Esophagus squamous epithelium (tissue), 5 donors: Measurements from ENCODE around the gene MNAT1. TPM values are rescaled to one million over a fixed set of nuclear protein-coding genes. Genes with fewer than 3 reads are reported as not detected.
"Not testable (repeated sequence)": the region's sequence is repeated elsewhere in the genome, so short reads cannot be mapped to it uniquely, and the experiment has no call there.

Experiments used
- DNase-seq: peaks from one replicate; lab custom pipeline; 2025; lab: John Stamatoyannopoulos, UW
- H3K27ac ChIP-seq, 4 donors: fragments of 200-600 bp; sonication (generic); one replicate each; pipeline ENCODE4 v1.5.1; 2016 to 2019; ENCODE audit warnings: mild to moderate bottlenecking in 1 of 4
- H3K27me3 ChIP-seq, 4 donors: fragments of 200-600 bp; sonication (generic); 1 replicate in 3 of 4; 2 replicates in 1 of 4; pipeline versions ENCODE4 v1.5.1 to v1.6.0; 2017 to 2021; ENCODE audit warnings: antibody characterized with exemption in 1 of 4
- H3K36me3 ChIP-seq, 3 donors: fragments of 200-600 bp; sonication (generic); one replicate each; pipeline ENCODE4 v1.5.1; 2016 to 2019
- H3K4me1 ChIP-seq, 3 donors: fragments of 200-600 bp; sonication (generic); one replicate each; pipeline ENCODE4 v1.5.1; 2017 to 2019
- H3K4me3 ChIP-seq, 4 donors: fragments of 200-600 bp; sonication (generic); 1 replicate in 3 of 4; 2 replicates in 1 of 4; pipeline ENCODE4 v1.5.1; 2016 to 2019; ENCODE audit warnings: mild to moderate bottlenecking in 2 of 4, moderate library complexity in 1 of 4
- H3K9me3 ChIP-seq, 3 donors: fragments of 200-600 bp; sonication (generic); one replicate each; pipeline ENCODE4 v1.5.1; 2016 to 2019
- CTCF ChIP-seq, 6 experiments: fragments of 450-650 bp in 4 of 6; fragments of 200-600 bp in 2 of 6; sonication (generic) in 2 of 6; IDR thresholded peaks; one replicate each; pipeline ENCODE4 v1.5.1; 2016 to 2019; ENCODE audit warnings: antibody characterized with exemption in 6 of 6, mild to moderate bottlenecking in 4 of 6, moderate library complexity in 4 of 6
- POLR2A ChIP-seq, 4 donors: fragments of 450-650 bp; IDR thresholded peaks; one replicate each; pipeline ENCODE4 v1.6.1; 2017; ENCODE audit warnings: antibody characterized with exemption in 4 of 4, mild to moderate bottlenecking in 4 of 4, moderate library complexity in 3 of 4
- WGBS, 2 donors: methylation state at CpG; one replicate each; pipeline ENCODE4 v1.1.5; 2018; 5-methylcytosine and 5-hydroxymethylcytosine counted together
- intact Hi-C: fragments of 100-400 bp; cut with DNase I; formaldehyde crosslinking; loops from one replicate; pipeline ENCODE4 v1.15.0; 2022
- total RNA-seq, 4 donors: library from RNA; depleted of rRNA; stranded (reverse); fragments of >200 nt; gene quantifications; one replicate each; pipeline ENCODE4 v1.1.0, GENCODE V29; 2016
- donor health status: DM: yes; HTN: yes; CAD: no.

MNAT1 gene
- total RNA-seq, 4 donors from 2014 or later = 16.7 to 39.1 (median 24.4) TPM

GRCh38 chr14:60878121-60878520, 143.6 kb downstream of the MNAT1 start:
- no peaks in the 10 kb centered on the region for H3K27me3 ChIP-seq
- intact Hi-C loops = no loop called here
- no peak overlapping the region for H3K27ac ChIP-seq
- TF ChIP-seq POLR2A (IDR thresholded peaks at IDR 0.05) = no peak
- no peak for TF ChIP-seq CTCF (IDR thresholded peaks at IDR 0.05)
- DNase-seq = no peak
- H3K4me3 ChIP-seq = no peak overlapping the region
- peaks cover 0 to under 1% (median 0%) of the 10 kb centered on the region in 3 donors for H3K9me3 ChIP-seq
- H3K36me3 ChIP-seq = peaks cover 0 to 12% (median 0%) of the 10 kb centered on the region in 3 donors
- H3K4me1 ChIP-seq = peaks cover 0 to 5% (median 0%) of the 10 kb centered on the region in 3 donors
- WGBS, 2 donors = 100% methylated on average over 1 of the region's 1 CpG

GRCh38 chr14:60878536-60878935, 144.0 kb downstream of the MNAT1 start:
- Histone ChIP-seq H3K27me3 (no peaks in the 10 kb centered on the region), H3K36me3 (peaks cover 0 to 12% (median 0%) of the 10 kb centered on the region in 3 donors), H3K4me1 (peaks cover 0 to 5% (median 0%) of the 10 kb centered on the region in 3 donors), H3K4me3 (no peak overlapping the region), H3K27ac (no peak overlapping the region), H3K9me3 (peaks cover 0 to 3% (median 0%) of the 10 kb centered on the region in 3 donors)
- no peak for TF ChIP-seq CTCF (IDR thresholded peaks at IDR 0.05)
- no peak for TF ChIP-seq POLR2A (IDR thresholded peaks at IDR 0.05)
- intact Hi-C loops = no loop called here
- DNase-seq = no peak

- peaks cover 0 to 22% (median 0%) of the 10 kb centered on the region in 3 donors for H3K36me3 ChIP-seq
- WGBS, 2 donors = 100% methylated on average over 1 of the region's 1 CpG
- peaks cover 0 to 7% (median 3%) of the 10 kb centered on the region in 3 donors for H3K9me3 ChIP-seq
- no peaks in the 10 kb centered on the region for H3K27me3 ChIP-seq
- H3K27ac ChIP-seq = no peak overlapping the region
- intact Hi-C loops = no loop called here
- no peak for DNase-seq
- no peak overlapping the region for H3K4me3 ChIP-seq
- no peak for TF ChIP-seq POLR2A (IDR thresholded peaks at IDR 0.05)
- TF ChIP-seq CTCF (IDR thresholded peaks at IDR 0.05) = no peak
- H3K4me1 ChIP-seq = peaks cover 0 to 5% (median 0%) of the 10 kb centered on the region in 3 donors
These were observed 147.7 kb downstream of the MNAT1 start for GRCh38 chr14:60882219-60882618.

GRCh38 chr14:60884134-60884533, 149.6 kb downstream of the MNAT1 start:
- no peak for DNase-seq
- Histone ChIP-seq H3K27ac (no peak overlapping the region), H3K36me3 (peaks cover 0 to 22% (median 0%) of the 10 kb centered on the region in 3 donors), H3K27me3 (no peaks in the 10 kb centered on the region), H3K4me1 (no peaks in the 10 kb centered on the region), H3K9me3 (peaks cover 0 to 7% (median 3%) of the 10 kb centered on the region in 3 donors), H3K4me3 (no peak overlapping the region)
- intact Hi-C loops = no loop called here
- TF ChIP-seq POLR2A (IDR thresholded peaks at IDR 0.05) = no peak
- TF ChIP-seq CTCF (IDR thresholded peaks at IDR 0.05) = no peak

GRCh38 chr14:60890636-60891035, 156.1 kb downstream of the MNAT1 start:
- WGBS, 2 donors = 85 to 95% methylated on average over 3 of the region's 3 CpGs
- H3K27me3 ChIP-seq, H3K4me3 ChIP-seq, H3K4me1 ChIP-seq, H3K27ac ChIP-seq, intact Hi-C loops, H3K9me3 ChIP-seq, DNase-seq, H3K36me3 ChIP-seq: not testable (repeated sequence)

GRCh38 chr14:60893911-60894310, 159.3 kb downstream of the MNAT1 start:
- Histone ChIP-seq H3K9me3 (no peaks in the 10 kb centered on the region), H3K27ac (no peak overlapping the region), H3K36me3 (no peaks in the 10 kb centered on the region), H3K4me1 (no peaks in the 10 kb centered on the region), H3K27me3 (no peaks in the 10 kb centered on the region), H3K4me3 (no peak overlapping the region)
- no peak for DNase-seq
- intact Hi-C loops = no loop called here
- TF ChIP-seq CTCF (IDR thresholded peaks at IDR 0.05) = no peak
- no peak for TF ChIP-seq POLR2A (IDR thresholded peaks at IDR 0.05)
- 82 to 92% methylated on average over 3 of the region's 3 CpGs for WGBS, 2 donors
